GM12878 (cell line): Measurements from ENCODE around the gene PHOX2B. TPM values are rescaled to one million over a fixed set of nuclear protein-coding genes. Genes with fewer than 3 reads are reported as not detected.

ENCODE experiments used
- ATAC-seq: fragments of 200-7000 bp; cut with Tn5 transposase; 3 replicates; pipeline ENCODE4 v1.9.1; 2020; ENCODE audit warnings: mild to moderate bottlenecking, moderate library complexity
- BruUV-seq: library from RNA; stranded (reverse); fragments of 400-500 nt; replicated peaks from 2 replicates; lab custom pipeline; 2021; lab: Mats Ljungman, UMichigan
- CTCF ChIA-PET: fragments of 300-600 bp; sonication (Branson Sonifier 250); formaldehyde crosslinking; extraction: SDS; loops from one replicate; lab custom pipeline; 2021; ENCODE audit warnings: inconsistent platforms; lab: Yijun Ruan, JAX
- POLR2A ChIA-PET: fragments of 350-600 bp; formaldehyde crosslinking; extraction: SDS; loops from one replicate; lab custom pipeline; 2021; ENCODE audit warnings: inconsistent platforms; lab: Charles Lee
- RAD21 ChIA-PET: fragments of 300-600 bp; sonication (Branson Sonifier 250); formaldehyde crosslinking; loops from one replicate; lab custom pipeline; 2023; ENCODE audit warnings: antibody characterized with exemption; ENCODE audit not compliant: unreplicated experiment; lab: Charles Lee
- SMC1A ChIA-PET: fragments of 300-600 bp; sonication (Branson Sonifier 250); formaldehyde crosslinking; loops from one replicate; lab custom pipeline; 2023; ENCODE audit not compliant: unreplicated experiment, uncharacterized antibody; lab: Charles Lee
- DNase-seq: peaks from one replicate; pipeline ENCODE4 v3.0.0-alpha.2; 2011; ENCODE audit warnings: low read depth, low spot score
- FAIRE-seq: peaks from 3 replicates; lab custom pipeline; 2011; peaks lifted over from hg19 to GRCh38; lab: Jason Lieb, UNC
- H2AFZ ChIP-seq: 2 replicates; pipeline ENCODE4 v1.6.0; 2011; ENCODE audit warnings: low read depth, low read length, control low read depth; ENCODE audit not compliant: control insufficient read depth
- H3K27ac ChIP-seq: 2 replicates; pipeline ENCODE4 v1.5.1; 2011; ENCODE audit warnings: control low read depth; ENCODE audit not compliant: control insufficient read depth, insufficient read depth
- H3K27me3 ChIP-seq, 2 experiments: replicated peaks in 1 of 2; 2 replicates each; pipeline versions ENCODE4 v1.6.0 to v1.6.1; 2011; ENCODE audit warnings: low read length in 1 of 2; ENCODE audit not compliant: control insufficient read depth in 2 of 2, insufficient read depth in 2 of 2
- H3K36me3 ChIP-seq, 2 experiments: 2 replicates each; pipeline ENCODE4 v1.5.1; 2011; ENCODE audit warnings: low read length in 1 of 2; ENCODE audit not compliant: control insufficient read depth in 2 of 2, insufficient read depth in 2 of 2
- H3K4me1 ChIP-seq: 2 replicates; pipeline ENCODE4 v1.6.1; 2011; ENCODE audit warnings: mild to moderate bottlenecking, low read length, moderate library complexity, mixed read lengths; ENCODE audit not compliant: control insufficient read depth, insufficient read depth
- H3K4me2 ChIP-seq: 2 replicates; pipeline ENCODE4 v1.6.0; 2011; ENCODE audit warnings: control low read depth; ENCODE audit not compliant: control insufficient read depth, insufficient read depth
- H3K4me3 ChIP-seq: fragments of 200-600 bp; sonication (generic); 2 replicates; pipeline ENCODE4 v1.5.1; 2016
- H3K79me2 ChIP-seq: 2 replicates; pipeline ENCODE4 v1.6.0; 2011; ENCODE audit warnings: low read length; ENCODE audit not compliant: control insufficient read depth, insufficient read depth
- H3K9ac ChIP-seq: 2 replicates; pipeline ENCODE4 v1.8.0; 2011; ENCODE audit warnings: low read length, control low read depth, mixed read lengths; ENCODE audit not compliant: control insufficient read depth, insufficient read depth
- H3K9me3 ChIP-seq: replicated peaks from 3 replicates; pipeline ENCODE4 v1.5.1; 2011; ENCODE audit warnings: mild to moderate bottlenecking, low read length; ENCODE audit not compliant: control insufficient read depth, insufficient read depth
- H4K20me1 ChIP-seq: 2 replicates; pipeline ENCODE4 v1.6.0; 2011; ENCODE audit not compliant: control insufficient read depth, insufficient read depth
- CBX3 ChIP-seq: fragments of 200-600 bp; sonication (generic); IDR thresholded peaks from 2 replicates; pipeline ENCODE4 v1.6.1; 2016; ENCODE audit warnings: low read depth, borderline replicate concordance
- CBX5 ChIP-seq: sonication (generic); IDR thresholded peaks from 2 replicates; pipeline ENCODE4 v1.6.1; 2016; ENCODE audit warnings: low read depth, moderate library complexity, mild to moderate bottlenecking, inconsistent platforms
- E2F8 ChIP-seq: fragments of 450-650 bp; IDR thresholded peaks from 2 replicates; pipeline ENCODE4 v1.6.1; 2018; ENCODE audit warnings: mild to moderate bottlenecking, low read depth, moderate library complexity; ENCODE audit not compliant: partially characterized antibody
- FOXK2 ChIP-seq: fragments of 450-650 bp; IDR thresholded peaks from 2 replicates; pipeline ENCODE4 v1.6.1; 2017; ENCODE audit warnings: mild to moderate bottlenecking, moderate library complexity
- MLLT1 ChIP-seq: fragments of 450-650 bp; IDR thresholded peaks from 2 replicates; pipeline ENCODE4 v1.6.1; 2016; ENCODE audit warnings: mild to moderate bottlenecking
- NFXL1 ChIP-seq: fragments of 450-650 bp; IDR thresholded peaks from 2 replicates; pipeline ENCODE4 v1.6.1; 2017; ENCODE audit warnings: antibody characterized with exemption, mild to moderate bottlenecking, borderline replicate concordance
- NRF1 ChIP-seq: conservative IDR thresholded peaks from 2 replicates; pipeline ENCODE4 v1.6.1; 2011; ENCODE audit warnings: mild to moderate bottlenecking, low read depth, low read length, improper control_type of control experiment
- PAX8 ChIP-seq: fragments of 450-650 bp; IDR thresholded peaks from 2 replicates; pipeline ENCODE4 v1.6.1; 2017; ENCODE audit warnings: mild to moderate bottlenecking, moderate library complexity
- SREBF1 ChIP-seq: IDR thresholded peaks from 2 replicates; pipeline ENCODE4 v1.6.1; 2012; ENCODE audit warnings: mild to moderate bottlenecking, low read length
- ZBTB4 ChIP-seq: fragments of 450-650 bp; formaldehyde crosslinking; IDR thresholded peaks from 2 replicates; pipeline ENCODE4 v1.4.0; 2022; ENCODE audit warnings: mild to moderate bottlenecking, moderate library complexity
- WGBS: methylation state at CpG from one replicate; pipeline ENCODE4 v1.1.6; 2016; ENCODE audit warnings: low lambda C conversion rate; ENCODE audit not compliant: insufficient replicate concordance, insufficient coverage; ENCODE audit errors: missing lambda C conversion rate; 5-methylcytosine and 5-hydroxymethylcytosine counted together
- in situ Hi-C: fragments of 300-500 bp; cut with MboI; formaldehyde crosslinking; loops from 9 replicates; pipeline ENCODE4 v1.14.3; 2018; ENCODE audit warnings: mixed read lengths
- intact Hi-C: fragments of 100-400 bp; cut with micrococcal nuclease; formaldehyde crosslinking; loops from one replicate; pipeline ENCODE4 v1.14.2; 2022; ENCODE audit not compliant: unreplicated experiment
- polyA plus RNA-seq, 11 experiments: library from polyadenylated mRNA; depleted of rRNA in 4 of 11; unstranded in 6 of 11; stranded (reverse) in 5 of 11; fragments of >200 nt; fragmentation: Nextera tagmentation in 4 of 11; fragmentation: Illumina TruSeq in 1 of 11; extraction: Ambion mirVana in 4 of 11; extraction: Trizol in 1 of 11; gene quantifications; 1 replicate in 1 of 11; 2 replicates in 10 of 11; pipeline versions ENCODE4 v1.2.1 to v1.2.3, GENCODE V29; 2011 to 2016; ENCODE audit warnings: inconsistent platforms in 2 of 11, missing spikeins in 2 of 11, low read depth in 1 of 11
- total RNA-seq, 4 experiments: library from RNA; depleted of rRNA in 3 of 4; stranded (reverse); fragments of >200 nt in 3 of 4; fragmentation: Illumina TruSeq in 1 of 4; extraction: Trizol in 1 of 4; gene quantifications; 2 replicates each; pipeline versions ENCODE4 v1.2.1 to v1.2.3, GENCODE V29; 2013 to 2021
- TF ChIP-seq, protein P1 (sequence below): fragments of 450-650 bp; formaldehyde crosslinking; IDR thresholded peaks from 2 replicates; pipeline ENCODE4 v1.5.0; 2022; ENCODE audit warnings: mild to moderate bottlenecking, missing genetic modification characterization

Gene PHOX2B
- total and polyA plus RNA-seq, 10 of the 15 experiments (the other 5 are each of a cell fraction or from before 2014, with no cell fraction given): not detected

DNA sequence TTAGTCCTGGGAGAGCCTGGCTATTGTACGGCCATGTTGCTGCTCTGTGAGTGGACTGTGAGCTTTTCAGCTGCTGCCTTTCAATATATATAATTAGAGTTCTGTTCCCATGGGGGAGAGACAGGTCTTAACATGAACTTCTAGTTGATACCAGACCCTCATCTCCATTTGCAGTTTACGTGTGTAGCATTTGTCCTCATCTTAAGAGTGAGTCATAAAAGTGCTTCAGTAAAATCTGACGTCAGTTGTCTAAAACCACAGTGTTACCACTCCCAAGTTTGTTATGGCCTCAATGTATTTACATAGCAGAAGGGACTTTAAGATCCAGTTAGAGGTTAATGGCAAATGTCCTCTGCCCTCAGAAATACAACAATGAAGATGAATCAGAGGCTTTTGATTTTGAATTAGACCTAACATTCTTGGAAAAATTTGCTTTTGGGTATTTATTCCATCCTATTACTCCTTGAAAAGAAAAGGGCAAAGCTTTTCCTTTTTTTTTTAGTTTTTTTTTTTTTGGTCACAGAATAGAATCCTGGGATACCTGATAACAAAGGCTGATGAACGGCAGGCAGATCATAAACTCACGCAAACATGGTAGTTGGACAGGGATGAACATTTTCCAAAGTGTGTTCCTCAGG is 38.6 kb downstream of the PHOX2B start (continued):
- no peak for TF ChIP-seq FOXK2
- no peak for TF ChIP-seq ZBTB4

DNA sequence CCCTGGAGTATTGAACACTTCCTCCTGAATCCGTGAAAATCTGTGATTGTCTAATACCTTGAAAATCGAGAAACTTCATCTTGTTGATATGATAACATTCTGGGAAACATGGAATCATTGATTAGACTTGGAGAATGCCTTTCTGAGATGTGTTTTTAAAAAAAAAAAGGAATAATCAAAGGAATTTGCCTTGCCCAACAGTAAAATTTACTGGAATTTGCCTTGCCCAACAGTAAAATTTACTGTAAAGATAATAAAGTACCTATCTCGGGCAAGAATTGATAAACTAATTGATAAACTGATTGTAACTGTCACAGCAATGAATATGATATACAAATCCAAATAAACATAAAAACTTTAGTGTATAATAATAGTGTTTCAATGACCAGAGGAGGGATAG is 44.7 kb downstream of the PHOX2B start:
- BruUV-seq: no TSS peak
- no peak overlapping the region for H3K9ac ChIP-seq
- H4K20me1 ChIP-seq: no peaks in the 10 kb centered on the region
- FAIRE-seq (no peak), ATAC-seq (no peak), DNase-seq (no peak)
- H3K9me3 ChIP-seq: no peaks in the 10 kb centered on the region
- H3K27ac ChIP-seq: no peak overlapping the region
- 11% methylated on average over 3 of the region's 3 CpGs for WGBS
- no peaks in the 10 kb centered on the region for H3K79me2 ChIP-seq
- H3K4me1 ChIP-seq: no peaks in the 10 kb centered on the region
- RAD21 ChIA-PET: no interaction called here
- CTCF ChIA-PET: no interaction called here
- no peak overlapping the region for H3K4me2 ChIP-seq
- no peak overlapping the region for H3K4me3 ChIP-seq
- no peaks in the 10 kb centered on the region for H3K36me3 ChIP-seq
- in situ Hi-C loops: no loop called here
- H2AFZ ChIP-seq: no peak overlapping the region
- POLR2A ChIA-PET: no interaction called here
- 0 out of 4 replicates have a peak, but pooled peaks cover 0 to 1% of the 10 kb centered on the region in 2 experiments for H3K27me3 ChIP-seq
- intact Hi-C loops: no loop called here
- SMC1A ChIA-PET: interaction anchor here (0.7 kb wide), 1 partner anchor 183 kb away, joined by 3 read pairs; no protein-coding TSS in a partner anchor
- TF ChIP-seq, protein P1, sequence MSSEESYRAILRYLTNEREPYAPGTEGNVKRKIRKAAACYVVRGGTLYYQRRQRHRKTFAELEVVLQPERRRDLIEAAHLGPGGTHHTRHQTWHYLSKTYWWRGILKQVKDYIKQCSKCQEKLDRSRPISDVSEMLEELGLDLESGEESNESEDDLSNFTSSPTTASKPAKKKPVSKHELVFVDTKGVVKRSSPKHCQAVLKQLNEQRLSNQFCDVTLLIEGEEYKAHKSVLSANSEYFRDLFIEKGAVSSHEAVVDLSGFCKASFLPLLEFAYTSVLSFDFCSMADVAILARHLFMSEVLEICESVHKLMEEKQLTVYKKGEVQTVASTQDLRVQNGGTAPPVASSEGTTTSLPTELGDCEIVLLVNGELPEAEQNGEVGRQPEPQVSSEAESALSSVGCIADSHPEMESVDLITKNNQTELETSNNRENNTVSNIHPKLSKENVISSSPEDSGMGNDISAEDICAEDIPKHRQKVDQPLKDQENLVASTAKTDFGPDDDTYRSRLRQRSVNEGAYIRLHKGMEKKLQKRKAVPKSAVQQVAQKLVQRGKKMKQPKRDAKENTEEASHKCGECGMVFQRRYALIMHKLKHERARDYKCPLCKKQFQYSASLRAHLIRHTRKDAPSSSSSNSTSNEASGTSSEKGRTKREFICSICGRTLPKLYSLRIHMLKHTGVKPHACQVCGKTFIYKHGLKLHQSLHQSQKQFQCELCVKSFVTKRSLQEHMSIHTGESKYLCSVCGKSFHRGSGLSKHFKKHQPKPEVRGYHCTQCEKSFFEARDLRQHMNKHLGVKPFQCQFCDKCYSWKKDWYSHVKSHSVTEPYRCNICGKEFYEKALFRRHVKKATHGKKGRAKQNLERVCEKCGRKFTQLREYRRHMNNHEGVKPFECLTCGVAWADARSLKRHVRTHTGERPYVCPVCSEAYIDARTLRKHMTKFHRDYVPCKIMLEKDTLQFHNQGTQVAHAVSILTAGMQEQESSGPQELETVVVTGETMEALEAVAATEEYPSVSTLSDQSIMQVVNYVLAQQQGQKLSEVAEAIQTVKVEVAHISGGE (CRISPR knock-in tag): no peak
- TF ChIP-seq MLLT1: no peak
- TF ChIP-seq NRF1: no peak
- TF ChIP-seq E2F8: no peak
- no peak for TF ChIP-seq CBX5
- no peak for TF ChIP-seq SREBF1
- TF ChIP-seq CBX3: no peak
- TF ChIP-seq NFXL1: no peak
- TF ChIP-seq PAX8: no peak
